Ovary (tissue), 3 donors: ENCODE measurements around the gene ROBO3.

ENCODE experiments used
- CTCF ChIP-seq, 3 donors: fragments of 450-650 bp in 2 of 3; fragments of 200-600 bp in 1 of 3; IDR thresholded peaks; one replicate each; pipeline versions ENCODE4 v1.5.1 to v1.8.0; 2016 to 2022; ENCODE audit warnings: antibody characterized with exemption in 3 of 3, mild to moderate bottlenecking in 1 of 3
- EP300 ChIP-seq: sonication (generic); formaldehyde crosslinking; IDR thresholded peaks from one replicate; pipeline ENCODE4 v1.6.1; 2017; ENCODE audit warnings: antibody characterized with exemption
- POLR2A ChIP-seq: fragments of 450-650 bp; IDR thresholded peaks from one replicate; pipeline ENCODE4 v1.6.1; 2017; ENCODE audit warnings: antibody characterized with exemption, mild to moderate bottlenecking, moderate library complexity
- donor health status: DM: no; HTN: no; CAD: no.

DNA sequence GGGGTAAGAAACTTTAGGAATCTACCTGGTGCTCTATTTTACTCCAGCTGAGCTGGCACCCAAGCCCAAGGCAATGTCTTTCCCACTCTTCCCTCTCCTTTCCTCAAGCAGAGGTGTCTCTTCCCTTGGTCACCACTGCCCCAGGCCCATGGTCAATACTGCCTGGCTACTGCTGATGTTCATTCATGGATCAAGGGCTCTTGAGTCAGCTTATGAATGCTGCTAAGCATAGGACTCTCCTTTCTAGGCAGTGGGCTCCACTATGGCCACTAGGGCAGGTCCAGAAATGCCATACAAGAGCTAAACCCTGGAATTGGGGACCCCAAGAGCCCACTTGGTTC lies 51.1 kb downstream of the ROBO3 start:
- TF ChIP-seq POLR2A (no peak), EP300 (no peak), CTCF (IDR thresholded peaks at IDR 0.05) (no peak)
